ENCODE data around the gene FAM50B.

- TF ChIP-seq, protein P1, sequence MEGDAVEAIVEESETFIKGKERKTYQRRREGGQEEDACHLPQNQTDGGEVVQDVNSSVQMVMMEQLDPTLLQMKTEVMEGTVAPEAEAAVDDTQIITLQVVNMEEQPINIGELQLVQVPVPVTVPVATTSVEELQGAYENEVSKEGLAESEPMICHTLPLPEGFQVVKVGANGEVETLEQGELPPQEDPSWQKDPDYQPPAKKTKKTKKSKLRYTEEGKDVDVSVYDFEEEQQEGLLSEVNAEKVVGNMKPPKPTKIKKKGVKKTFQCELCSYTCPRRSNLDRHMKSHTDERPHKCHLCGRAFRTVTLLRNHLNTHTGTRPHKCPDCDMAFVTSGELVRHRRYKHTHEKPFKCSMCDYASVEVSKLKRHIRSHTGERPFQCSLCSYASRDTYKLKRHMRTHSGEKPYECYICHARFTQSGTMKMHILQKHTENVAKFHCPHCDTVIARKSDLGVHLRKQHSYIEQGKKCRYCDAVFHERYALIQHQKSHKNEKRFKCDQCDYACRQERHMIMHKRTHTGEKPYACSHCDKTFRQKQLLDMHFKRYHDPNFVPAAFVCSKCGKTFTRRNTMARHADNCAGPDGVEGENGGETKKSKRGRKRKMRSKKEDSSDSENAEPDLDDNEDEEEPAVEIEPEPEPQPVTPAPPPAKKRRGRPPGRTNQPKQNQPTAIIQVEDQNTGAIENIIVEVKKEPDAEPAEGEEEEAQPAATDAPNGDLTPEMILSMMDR (IDR thresholded peaks at IDR 0.05) = no peak
- no peak for TF ChIP-seq EZH2 (IDR thresholded peaks at IDR 0.05; ENCODE audit: borderline replicate concordance, insufficient read depth, low read depth, low read length, poor library complexity, severe bottlenecking)
Measured at GRCh38 chr6:3898265-3898994, 49.3 kb downstream of the FAM50B start.

Data from B cell (primary cell).